ENCODE measurements around the gene SMIM30. TPM values are rescaled to one million over a fixed set of nuclear protein-coding genes. Genes with fewer than 3 reads are reported as not detected.
A peak's percentile ranks its signal among the peaks of the same experiment; 100 is the strongest.

Gene SMIM30
- total and polyA plus RNA-seq, 2 experiments from 2014 or later = 74.0 to 92.0 TPM

GRCh38 chr7:113113912-113114311 is 4.4 kb downstream of the SMIM30 start:
- no peak overlapping the region for H3K27ac ChIP-seq
- H3K9me3 ChIP-seq (ENCODE audit: low read depth) = no peaks in the 10 kb centered on the region
- no peak for DNase-seq (ENCODE audit: low spot score)
- no peaks in the 10 kb centered on the region for H3K36me3 ChIP-seq (replicated peaks; ENCODE audit: insufficient read depth, low read depth)
- no peaks in the 10 kb centered on the region for H4K20me1 ChIP-seq (ENCODE audit: insufficient read depth, poor library complexity, severe bottlenecking)
- no peak overlapping the region for H3K4me3 ChIP-seq
- peaks cover 7% of the 10 kb centered on the region for H3K79me2 ChIP-seq
- peak; percentile 10 for TF ChIP-seq CTCF (IDR thresholded peaks at IDR 0.05; ENCODE audit: poor library complexity)
- TF ChIP-seq EZH2 (IDR thresholded peaks at IDR 0.05; ENCODE audit: borderline replicate concordance) = no peak
- peaks cover 8% of the 10 kb centered on the region for H3K4me1 ChIP-seq (ENCODE audit: insufficient read depth)
- no peaks in the 10 kb centered on the region for H3K9me2 ChIP-seq (replicated peaks; ENCODE audit: insufficient read depth)
- H3K27me3 ChIP-seq = no peaks in the 10 kb centered on the region
- whole genome bisulfite sequencing (ENCODE audit: low lambda C conversion rate, missing lambda C conversion rate) = 84% methylated on average over 2 of the region's 2 CpGs
- H2AFZ ChIP-seq = no peak overlapping the region
- no peak overlapping the region for H3K4me2 ChIP-seq

- Histone ChIP-seq H3K36me3 (replicated peaks; ENCODE audit: insufficient read depth, low read depth) (no peaks in the 10 kb centered on the region), H3K79me2 (no peaks in the 10 kb centered on the region), H3K4me2 (no peak overlapping the region), H3K4me1 (ENCODE audit: insufficient read depth) (no peaks in the 10 kb centered on the region), H2AFZ (no peak overlapping the region), H3K27me3 (no peaks in the 10 kb centered on the region), H3K4me3 (no peak overlapping the region), H4K20me1 (ENCODE audit: insufficient read depth, poor library complexity, severe bottlenecking) (no peaks in the 10 kb centered on the region), H3K27ac (no peak overlapping the region), H3K9me2 (replicated peaks; ENCODE audit: insufficient read depth) (no peaks in the 10 kb centered on the region), H3K9me3 (ENCODE audit: low read depth) (no peaks in the 10 kb centered on the region)
- TF ChIP-seq CTCF (IDR thresholded peaks at IDR 0.05; ENCODE audit: poor library complexity) (no peak), EZH2phosphoT487 (IDR thresholded peaks at IDR 0.05; ENCODE audit: low read depth, severe bottlenecking, unreplicated experiment) (no peak), EZH2 (IDR thresholded peaks at IDR 0.05; ENCODE audit: borderline replicate concordance) (no peak)
- DNase-seq (ENCODE audit: low spot score) = no peak
- 44% methylated on average over 1 of the region's 1 CpG for WGBS (ENCODE audit: low lambda C conversion rate, missing lambda C conversion rate)
Measured at GRCh38 chr7:113109718-113110117, 8.6 kb downstream of the SMIM30 start.

- H3K9me3 ChIP-seq (ENCODE audit: low read depth) = no peaks in the 10 kb centered on the region
Measured at GRCh38 chr7:113100121-113100603, 18.2 kb downstream of the SMIM30 start.

More at GRCh38 chr7:113100121-113100603, 18.2 kb downstream of the SMIM30 start:
- Histone ChIP-seq H3K79me2 (no peaks in the 10 kb centered on the region), H3K27me3 (no peaks in the 10 kb centered on the region), H3K9me2 (replicated peaks; ENCODE audit: insufficient read depth) (no peaks in the 10 kb centered on the region), H3K4me3 (no peak overlapping the region), H4K20me1 (ENCODE audit: insufficient read depth, poor library complexity, severe bottlenecking) (no peaks in the 10 kb centered on the region), H3K36me3 (replicated peaks; ENCODE audit: insufficient read depth, low read depth) (no peaks in the 10 kb centered on the region), H3K4me2 (peak overlapping the region; percentile 52), H3K4me1 (ENCODE audit: insufficient read depth) (no peaks in the 10 kb centered on the region), H2AFZ (peak overlapping the region; percentile 16), H3K27ac (peak overlapping the region; percentile 67)
- peak; percentile 73 for DNase-seq (ENCODE audit: low spot score)
- TF ChIP-seq EZH2phosphoT487 (IDR thresholded peaks at IDR 0.05; ENCODE audit: low read depth, severe bottlenecking, unreplicated experiment) = no peak
- no peak for TF ChIP-seq CTCF (IDR thresholded peaks at IDR 0.05; ENCODE audit: poor library complexity)
- no peak for TF ChIP-seq EZH2 (IDR thresholded peaks at IDR 0.05; ENCODE audit: borderline replicate concordance)
- 66% methylated on average over 5 of the region's 5 CpGs for WGBS (ENCODE audit: low lambda C conversion rate, missing lambda C conversion rate)

Data from hepatocyte (in vitro differentiated cells).